Body of pancreas (tissue), 4 donors: ENCODE results near the gene CPZ.

ENCODE experiments used
- POLR2A ChIP-seq, 3 donors: fragments of 450-650 bp; IDR thresholded peaks; one replicate each; pipeline ENCODE4 v1.6.1; 2016; ENCODE audit warnings: antibody characterized with exemption in 3 of 3, mild to moderate bottlenecking in 2 of 3
- TF ChIP-seq, protein P1 (sequence below), 7 experiments: fragments of 450-650 bp in 4 of 7; fragments of 200-600 bp in 3 of 7; sonication (generic) in 3 of 7; IDR thresholded peaks; one replicate each; pipeline ENCODE4 v1.5.1; 2016 to 2019; ENCODE audit warnings: antibody characterized with exemption in 7 of 7

GRCh38 chr4:8608714-8609391, 16.3 kb downstream of the CPZ start:
- TF ChIP-seq, protein P1, sequence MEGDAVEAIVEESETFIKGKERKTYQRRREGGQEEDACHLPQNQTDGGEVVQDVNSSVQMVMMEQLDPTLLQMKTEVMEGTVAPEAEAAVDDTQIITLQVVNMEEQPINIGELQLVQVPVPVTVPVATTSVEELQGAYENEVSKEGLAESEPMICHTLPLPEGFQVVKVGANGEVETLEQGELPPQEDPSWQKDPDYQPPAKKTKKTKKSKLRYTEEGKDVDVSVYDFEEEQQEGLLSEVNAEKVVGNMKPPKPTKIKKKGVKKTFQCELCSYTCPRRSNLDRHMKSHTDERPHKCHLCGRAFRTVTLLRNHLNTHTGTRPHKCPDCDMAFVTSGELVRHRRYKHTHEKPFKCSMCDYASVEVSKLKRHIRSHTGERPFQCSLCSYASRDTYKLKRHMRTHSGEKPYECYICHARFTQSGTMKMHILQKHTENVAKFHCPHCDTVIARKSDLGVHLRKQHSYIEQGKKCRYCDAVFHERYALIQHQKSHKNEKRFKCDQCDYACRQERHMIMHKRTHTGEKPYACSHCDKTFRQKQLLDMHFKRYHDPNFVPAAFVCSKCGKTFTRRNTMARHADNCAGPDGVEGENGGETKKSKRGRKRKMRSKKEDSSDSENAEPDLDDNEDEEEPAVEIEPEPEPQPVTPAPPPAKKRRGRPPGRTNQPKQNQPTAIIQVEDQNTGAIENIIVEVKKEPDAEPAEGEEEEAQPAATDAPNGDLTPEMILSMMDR (IDR thresholded peaks at IDR 0.05): no peak
- no peak for TF ChIP-seq POLR2A (IDR thresholded peaks at IDR 0.05)
